Transverse colon (tissue), 4 donors: ENCODE measurements around the gene UMODL1. TPM values are rescaled to one million over a fixed set of nuclear protein-coding genes. Genes with fewer than 3 reads are reported as not detected.

ENCODE experiments used
- DNase-seq: peaks from one replicate; pipeline ENCODE4 v3.0.0-alpha.2; 2019
- H3K27ac ChIP-seq, 4 donors: fragments of 200-600 bp; sonication (generic); 2 replicates each; pipeline ENCODE4 v1.5.1; 2016 to 2018; ENCODE audit warnings: inconsistent platforms in 4 of 4
- H3K27me3 ChIP-seq: fragments of 200-600 bp; sonication (generic); 2 replicates; pipeline ENCODE4 v1.5.1; 2017; ENCODE audit warnings: inconsistent platforms
- H3K36me3 ChIP-seq, 4 donors: fragments of 200-600 bp; sonication (generic); 2 replicates each; pipeline ENCODE4 v1.5.1; 2017 to 2019; ENCODE audit warnings: inconsistent platforms in 4 of 4
- H3K4me1 ChIP-seq, 4 donors: fragments of 200-600 bp; sonication (generic); 2 replicates each; pipeline ENCODE4 v1.5.1; 2017 to 2020; ENCODE audit warnings: inconsistent platforms in 4 of 4
- H3K4me3 ChIP-seq, 4 donors: fragments of 200-600 bp; sonication (generic); 1 replicate in 1 of 4; 2 replicates in 3 of 4; pipeline versions ENCODE4 v1.5.1 to v1.6.1; 2017 to 2019; ENCODE audit warnings: inconsistent platforms in 4 of 4
- H3K9me3 ChIP-seq, 2 donors: fragments of 200-600 bp; sonication (generic); 2 replicates each; pipeline ENCODE4 v1.5.1; 2017 to 2019; ENCODE audit warnings: inconsistent platforms in 2 of 2
- CTCF ChIP-seq, 5 experiments: fragments of 200-600 bp in 3 of 5; fragments of 450-650 bp in 2 of 5; sonication (generic) in 3 of 5; IDR thresholded peaks; 1 replicate in 2 of 5; 2 replicates in 3 of 5; pipeline ENCODE4 v1.5.1; 2016 to 2017; ENCODE audit warnings: antibody characterized with exemption in 5 of 5, inconsistent platforms in 3 of 5, mild to moderate bottlenecking in 2 of 5, moderate library complexity in 1 of 5
- EP300 ChIP-seq: sonication (generic); formaldehyde crosslinking; IDR thresholded peaks from one replicate; pipeline ENCODE4 v1.6.1; 2017; ENCODE audit warnings: antibody characterized with exemption, low read depth
- POLR2A ChIP-seq: fragments of 450-650 bp; IDR thresholded peaks from one replicate; pipeline ENCODE4 v1.6.1; 2016; ENCODE audit warnings: antibody characterized with exemption, mild to moderate bottlenecking, moderate library complexity
- POLR2AphosphoS5 ChIP-seq, 3 donors: sonication (generic); formaldehyde crosslinking; IDR thresholded peaks; one replicate each; pipeline ENCODE4 v1.6.1; 2016; ENCODE audit warnings: antibody characterized with exemption in 3 of 3
- WGBS, 2 donors: methylation state at CpG; one replicate each; pipeline ENCODE4 v1.1.5; 2018; ENCODE audit warnings: low coverage in 1 of 2; 5-methylcytosine and 5-hydroxymethylcytosine counted together
- in situ Hi-C, 4 donors: fragments of 200-750 bp; cut with MboI; loops; one replicate each; pipeline versions ENCODE4 v1.15.0 to v1.15.1; 2017; ENCODE audit warnings: low sequenced_read_pairs in 3 of 4, low pct_ligation_motif_present in 1 of 4, low pct_unique_long_range_greater_than_20kb in 1 of 4
- intact Hi-C: fragments of 100-400 bp; cut with DNase I; formaldehyde crosslinking; loops from one replicate; pipeline ENCODE4 v1.15.1; 2023; ENCODE audit warnings: low total_unique reads
- total RNA-seq, 4 donors: library from RNA; depleted of rRNA; stranded (reverse); fragments of >200 nt; gene quantifications; one replicate each; pipeline ENCODE4 v1.1.0, GENCODE V29; 2016

The UMODL1 gene
- total RNA-seq, 4 donors from 2014 or later: 0.16 to 3.2 (median 0.68) TPM; not detected in 1

GRCh38 chr21:42082501-42083360 lies 11.6 kb downstream of the UMODL1 start:
- 92 to 96% methylated on average over 5 to 21 of the region's 22 CpGs for WGBS, 2 donors
- no peak for DNase-seq
- H3K36me3 ChIP-seq: no peaks in the 10 kb centered on the region
- intact Hi-C loops (no loop called here), in situ Hi-C loops (no loop called here)
- TF ChIP-seq POLR2AphosphoS5 (IDR thresholded peaks at IDR 0.05) (no peak), EP300 (no peak), CTCF (IDR thresholded peaks at IDR 0.05) (no peak), POLR2A (no peak)
- H3K9me3 ChIP-seq: no peaks in the 10 kb centered on the region
- H3K4me1 ChIP-seq: peaks cover 0 to 17% (median 14%) of the 10 kb centered on the region in 4 donors
- no peak overlapping the region for H3K27ac ChIP-seq
- no peak overlapping the region for H3K4me3 ChIP-seq
- no peaks in the 10 kb centered on the region for H3K27me3 ChIP-seq

GRCh38 chr21:42083361-42083690 lies 12.2 kb downstream of the UMODL1 start:
- H3K27me3 ChIP-seq: no peaks in the 10 kb centered on the region
- H3K27ac ChIP-seq: no peak overlapping the region
- no peak overlapping the region for H3K4me3 ChIP-seq
- no peaks in the 10 kb centered on the region for H3K36me3 ChIP-seq
- WGBS, 2 donors: 81 to 100% methylated on average over 1 to 6 of the region's 6 CpGs
- no peak for DNase-seq
- intact Hi-C loops: no loop called here
- no peak for TF ChIP-seq POLR2A
- TF ChIP-seq POLR2AphosphoS5 (IDR thresholded peaks at IDR 0.05): no peak
- TF ChIP-seq EP300: no peak
- TF ChIP-seq CTCF (IDR thresholded peaks at IDR 0.05): no peak
- peaks cover 0 to 17% (median 14%) of the 10 kb centered on the region in 4 donors for H3K4me1 ChIP-seq
- no peaks in the 10 kb centered on the region for H3K9me3 ChIP-seq
- in situ Hi-C loops: no loop called here

- TF ChIP-seq POLR2AphosphoS5 (IDR thresholded peaks at IDR 0.05): no peak
- no peak for TF ChIP-seq EP300
- TF ChIP-seq POLR2A: no peak
- no peak for TF ChIP-seq CTCF (IDR thresholded peaks at IDR 0.05)
- Histone ChIP-seq H3K4me3 (no peak overlapping the region), H3K27ac (no peak overlapping the region), H3K4me1 (peaks cover 3 to 21% (median 17%) of the 10 kb centered on the region in 4 donors), H3K27me3 (no peaks in the 10 kb centered on the region), H3K36me3 (no peaks in the 10 kb centered on the region), H3K9me3 (no peaks in the 10 kb centered on the region)
- in situ Hi-C loops: no loop called here
- 91% methylated on average over 12 of the region's 12 CpGs; no CpG with 5 or more reads in 1 of the 2 donors for WGBS, 2 donors
- intact Hi-C loops: no loop called here
- DNase-seq: no peak
Observed at GRCh38 chr21:42084079-42084478, 13.0 kb downstream of the UMODL1 start.

- 80 to 85% methylated on average over 1 to 16 of the region's 16 CpGs for WGBS, 2 donors
- no peaks in the 10 kb centered on the region for H3K9me3 ChIP-seq
- H3K36me3 ChIP-seq: no peaks in the 10 kb centered on the region
- no peak for DNase-seq
- H3K4me3 ChIP-seq: no peak overlapping the region
- no peaks in the 10 kb centered on the region for H3K27me3 ChIP-seq
- H3K27ac ChIP-seq: peak overlapping the region in 2 of 4 donors; percentile 38 to 65
- intact Hi-C loops: no loop called here
- in situ Hi-C loops: no loop called here
- TF ChIP-seq POLR2AphosphoS5 (IDR thresholded peaks at IDR 0.05) (no peak), POLR2A (no peak), CTCF (IDR thresholded peaks at IDR 0.05) (no peak), EP300 (no peak)
- peaks cover 4 to 28% (median 21%) of the 10 kb centered on the region in 4 donors for H3K4me1 ChIP-seq
Observed at GRCh38 chr21:42085246-42086077, 14.3 kb downstream of the UMODL1 start.
